ENCODE results near the gene SGK1.
"Not testable (repeated sequence)": the region's sequence is repeated elsewhere in the genome, so short reads cannot be mapped to it uniquely, and the experiment has no call there.

SGK1 gene

GRCh38 chr6:134198093-134198492 lies 119.8 kb downstream of the SGK1 start:
- no peaks in the 10 kb centered on the region for H3K36me3 ChIP-seq (ENCODE audit: insufficient read depth, low read length)
- no peak overlapping the region for H3K4me3 ChIP-seq (ENCODE audit: low read depth, low read length, poor library complexity, severe bottlenecking)
- TF ChIP-seq EZH2 (IDR thresholded peaks at IDR 0.05; ENCODE audit: borderline replicate concordance, low read length) = no peak
- TF ChIP-seq CTCF (IDR thresholded peaks at IDR 0.05; ENCODE audit: low read length) = no peak
- no peaks in the 10 kb centered on the region for H3K9me2 ChIP-seq (ENCODE audit: low read depth, low read length)
- H3K4me2 ChIP-seq (ENCODE audit: low read length) = no peak overlapping the region
- no peak overlapping the region for H2AFZ ChIP-seq (ENCODE audit: low read length)
- no peak overlapping the region for H3K9ac ChIP-seq (ENCODE audit: low read length)
- no peaks in the 10 kb centered on the region for H4K20me1 ChIP-seq (ENCODE audit: insufficient read depth, low read length)
- H3K79me2 ChIP-seq (ENCODE audit: insufficient read depth, low read length) = no peaks in the 10 kb centered on the region
- H3K9me3 ChIP-seq (ENCODE audit: low read length) = no peaks in the 10 kb centered on the region
- no peaks in the 10 kb centered on the region for H3K27me3 ChIP-seq (ENCODE audit: insufficient read depth, low read length)
- no peaks in the 10 kb centered on the region for H3K4me1 ChIP-seq (ENCODE audit: insufficient read depth, low read length, severe bottlenecking)
- no peak overlapping the region for H3K27ac ChIP-seq (ENCODE audit: low read depth, low read length, poor library complexity, severe bottlenecking)
- H3F3A ChIP-seq (ENCODE audit: insufficient read depth, low read length) = no peaks in the 10 kb centered on the region

GRCh38 chr6:134197685-134198084 lies 120.2 kb downstream of the SGK1 start:
- H3K9me2 ChIP-seq (ENCODE audit: low read depth, low read length); H4K20me1 ChIP-seq (ENCODE audit: insufficient read depth, low read length); H3F3A ChIP-seq (ENCODE audit: insufficient read depth, low read length); H3K9me3 ChIP-seq (ENCODE audit: low read length); H3K4me1 ChIP-seq (ENCODE audit: insufficient read depth, low read length, severe bottlenecking); H3K4me2 ChIP-seq (ENCODE audit: low read length); H3K79me2 ChIP-seq (ENCODE audit: insufficient read depth, low read length); H3K27ac ChIP-seq (ENCODE audit: low read depth, low read length, poor library complexity, severe bottlenecking); H3K36me3 ChIP-seq (ENCODE audit: insufficient read depth, low read length); H3K27me3 ChIP-seq (ENCODE audit: insufficient read depth, low read length); H2AFZ ChIP-seq (ENCODE audit: low read length); H3K4me3 ChIP-seq (ENCODE audit: low read depth, low read length, poor library complexity, severe bottlenecking); H3K9ac ChIP-seq (ENCODE audit: low read length): not testable (repeated sequence)

- H3K9ac ChIP-seq (ENCODE audit: low read length) = no peak overlapping the region
These were observed 121.2 kb downstream of the SGK1 start for GRCh38 chr6:134196568-134197193.

More at GRCh38 chr6:134196568-134197193, 121.2 kb downstream of the SGK1 start:
- TF ChIP-seq EZH2 (IDR thresholded peaks at IDR 0.05; ENCODE audit: borderline replicate concordance, low read length) = no peak
- TF ChIP-seq CTCF (IDR thresholded peaks at IDR 0.05; ENCODE audit: low read length) = no peak
- Histone ChIP-seq H2AFZ (ENCODE audit: low read length) (no peak overlapping the region), H3K4me2 (ENCODE audit: low read length) (no peak overlapping the region), H3K36me3 (ENCODE audit: insufficient read depth, low read length) (no peaks in the 10 kb centered on the region), H3K79me2 (ENCODE audit: insufficient read depth, low read length) (no peaks in the 10 kb centered on the region), H3K4me1 (ENCODE audit: insufficient read depth, low read length, severe bottlenecking) (no peaks in the 10 kb centered on the region), H3K27ac (ENCODE audit: low read depth, low read length, poor library complexity, severe bottlenecking) (no peak overlapping the region), H3K9me2 (ENCODE audit: low read depth, low read length) (no peaks in the 10 kb centered on the region), H3K4me3 (ENCODE audit: low read depth, low read length, poor library complexity, severe bottlenecking) (no peak overlapping the region), H3K27me3 (ENCODE audit: insufficient read depth, low read length) (no peaks in the 10 kb centered on the region), H3F3A (ENCODE audit: insufficient read depth, low read length) (no peaks in the 10 kb centered on the region), H3K9me3 (ENCODE audit: low read length) (no peaks in the 10 kb centered on the region), H4K20me1 (ENCODE audit: insufficient read depth, low read length) (no peaks in the 10 kb centered on the region)
